GM21529 (cell line): ENCODE data around the gene DEFB116.
"Not testable (repeated sequence)": the region's sequence is repeated elsewhere in the genome, so short reads cannot be mapped to it uniquely, and the experiment has no call there.

Experiments used
- ATAC-seq: cut with Tn5 transposase; IDR thresholded peaks from one replicate; pipeline ENCODE4 v1.9.1; 2021; ENCODE audit not compliant: unreplicated experiment

DEFB116 gene, protein sequence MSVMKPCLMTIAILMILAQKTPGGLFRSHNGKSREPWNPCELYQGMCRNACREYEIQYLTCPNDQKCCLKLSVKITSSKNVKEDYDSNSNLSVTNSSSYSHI

GRCh38 chr20:31308535-31309162 is at the start of gene DEFB116:
DEFB116 (minus strand) TSS chr20:31308585; CDS start chr20:31308585, 0 bp downstream.
- no peak for ATAC-seq

GRCh38 chr20:31355981-31356380 is 47.6 kb upstream of the DEFB116 start:
- no peak for ATAC-seq

DNA sequence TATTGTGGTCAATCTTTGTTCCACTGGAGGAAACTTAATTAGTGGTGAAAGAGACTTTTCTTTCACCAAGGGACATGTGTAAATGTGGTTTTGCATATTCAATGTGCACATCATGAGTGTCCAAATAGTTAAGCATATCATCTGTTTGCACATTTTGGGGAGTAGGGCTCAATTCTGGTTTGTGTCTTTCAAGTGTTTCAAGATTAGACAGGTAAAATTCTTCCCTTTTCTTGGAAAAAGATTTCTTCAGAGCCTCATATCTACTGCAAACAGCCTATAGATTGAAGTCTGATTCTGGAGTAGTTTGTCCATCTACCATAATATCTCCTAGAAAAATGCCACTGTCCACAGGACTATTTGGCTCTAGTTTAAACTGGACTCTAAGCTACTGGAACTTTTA is 33.1 kb upstream of the DEFB116 start:
- no peak for ATAC-seq

DNA sequence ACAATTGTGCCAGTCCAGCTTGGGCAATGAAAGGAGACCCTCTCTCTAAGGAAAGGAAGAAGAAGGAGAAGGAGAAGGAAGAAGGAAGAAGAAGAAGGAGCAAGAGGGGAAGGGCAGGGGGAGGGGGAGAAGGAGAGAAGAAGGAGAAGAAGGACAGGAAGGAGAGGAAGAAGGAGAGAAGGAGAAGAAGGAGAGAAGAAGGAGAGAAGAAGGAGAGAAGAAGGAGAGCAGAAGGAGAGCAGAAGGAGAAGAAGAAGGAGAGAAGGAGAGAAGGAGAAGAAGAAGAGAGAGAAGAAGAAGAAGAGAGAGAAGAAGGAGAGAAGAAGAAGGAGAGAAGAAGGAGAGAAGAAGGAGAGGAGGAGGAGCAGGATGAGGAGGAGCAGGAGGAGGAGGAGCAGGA is 22.5 kb upstream of the DEFB116 start:
- no peak for ATAC-seq

DNA sequence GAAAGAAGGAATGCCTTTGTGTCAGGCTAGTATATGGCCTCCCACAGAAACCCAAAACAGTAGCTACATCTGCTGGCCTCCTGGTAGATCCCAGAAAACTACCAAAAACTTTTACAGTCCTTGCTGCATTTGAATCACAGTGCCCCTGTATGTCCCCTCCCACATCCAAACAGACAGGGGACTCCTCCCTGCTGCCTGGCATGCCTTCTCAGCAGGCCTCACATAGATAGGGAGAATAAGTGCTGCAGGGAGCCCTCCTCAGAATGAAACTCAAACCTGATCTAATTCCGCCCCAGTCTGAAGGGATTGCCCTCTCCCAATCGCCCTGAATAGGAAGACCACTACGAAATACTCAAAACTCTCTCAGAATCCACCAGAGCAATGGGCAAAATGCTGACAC is 14.1 kb upstream of the DEFB116 start:
- no peak for ATAC-seq

GRCh38 chr20:31284964-31285363 is 23.4 kb downstream of the DEFB116 start:
- not testable (repeated sequence) for ATAC-seq

DNA sequence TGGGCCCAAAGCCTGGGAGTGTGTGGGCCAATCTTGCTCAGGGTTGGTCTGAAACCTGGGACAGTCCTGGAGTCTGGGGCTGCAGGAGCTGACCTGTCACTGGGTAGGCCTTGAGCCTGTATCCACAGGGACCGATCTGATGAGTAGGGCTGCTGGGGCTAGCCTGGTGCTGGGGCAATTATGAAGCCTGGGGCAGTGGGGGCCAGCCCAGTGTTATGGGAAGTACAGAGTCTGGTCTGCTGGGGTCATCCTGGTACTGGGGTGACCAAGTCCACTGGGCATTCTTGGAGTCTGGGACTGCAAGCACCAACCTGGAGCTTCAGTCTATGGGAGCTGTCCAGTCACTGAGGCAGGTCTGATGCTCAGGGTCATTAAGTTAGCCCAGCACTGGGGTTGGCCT is 30.2 kb downstream of the DEFB116 start:
- ATAC-seq: no peak

DNA sequence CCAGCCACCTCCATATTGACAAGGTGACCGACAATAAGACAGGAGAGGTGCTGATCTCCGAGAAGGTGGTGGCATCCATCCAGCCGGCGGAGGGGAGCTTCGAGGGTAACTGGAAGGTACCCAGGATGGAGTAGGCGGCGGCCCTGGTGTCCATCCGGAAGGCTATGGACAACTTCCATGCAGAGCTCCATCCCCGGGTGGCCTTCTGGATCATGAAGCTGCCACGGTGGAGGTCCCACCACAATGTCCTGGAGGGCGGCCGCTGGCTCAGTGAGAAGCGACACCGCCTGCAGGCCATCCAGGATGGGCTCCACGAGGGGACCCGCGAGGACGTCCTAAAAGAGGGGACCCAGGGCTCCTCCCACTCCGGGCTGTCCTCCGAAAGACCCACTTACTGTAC is 33.9 kb downstream of the DEFB116 start:
- no peak for ATAC-seq

GRCh38 chr20:31260326-31260932 is 48.0 kb downstream of the DEFB116 start:
- no peak for ATAC-seq

- ATAC-seq: no peak
These were observed 51.0 kb downstream of the DEFB116 start, which contains the start of gene DEFB115 for GRCh38 chr20:31257364-31257763. DEFB115 (plus strand) TSS chr20:31257664; CDS start chr20:31257664, 0 bp downstream.

DNA sequence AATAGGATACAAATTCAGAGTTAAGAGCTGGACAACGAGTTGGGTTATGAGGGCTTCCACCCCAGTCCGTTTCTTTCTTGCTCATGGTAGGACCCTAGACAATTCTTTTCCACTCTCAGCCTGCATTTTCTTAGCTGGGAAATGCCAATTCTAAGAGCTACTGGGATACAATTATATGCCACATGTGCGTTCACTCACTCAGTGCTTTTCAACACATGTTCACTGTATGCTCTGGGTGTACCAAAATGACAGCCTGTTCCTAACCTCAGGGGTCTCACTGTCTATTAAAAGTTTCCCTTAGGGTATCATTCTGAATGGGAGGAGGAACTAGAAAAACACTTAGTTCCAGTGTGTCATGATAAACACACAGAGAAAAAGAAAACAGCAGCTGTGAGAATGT is 51.4 kb downstream of the DEFB116 start:
- ATAC-seq: no peak
